ENCODE measurements around the gene CMTM8.
"Not testable (repeated sequence)": the region's sequence is repeated elsewhere in the genome, so short reads cannot be mapped to it uniquely, and the experiment has no call there.

CMTM8 gene

GRCh38 chr3:32220006-32220405 is 18.5 kb upstream of the CMTM8 start:
- Histone ChIP-seq H3K4me1 (ENCODE audit: low read depth, poor library complexity, severe bottlenecking) (no peaks in the 10 kb centered on the region), H2AFZ (ENCODE audit: low read depth) (no peak overlapping the region), H3K27ac (no peak overlapping the region), H4K20me1 (ENCODE audit: insufficient read depth) (no peaks in the 10 kb centered on the region), H3K36me3 (ENCODE audit: insufficient read depth) (no peaks in the 10 kb centered on the region), H3K4me3 (IDR thresholded peaks at IDR 0.05; ENCODE audit: insufficient read depth, low read depth, low read length) (no peak overlapping the region), H3K4me2 (no peak overlapping the region), H3K79me2 (ENCODE audit: insufficient read depth, low read depth) (no peaks in the 10 kb centered on the region), H3K9ac (no peak overlapping the region), H3K27me3 (ENCODE audit: insufficient read depth, low read depth) (no peaks in the 10 kb centered on the region)
- no peak for TF ChIP-seq CTCF (conservative IDR thresholded peaks at IDR 0.05; ENCODE audit: low read depth, low read length)

- H3K4me1 ChIP-seq (ENCODE audit: low read depth, poor library complexity, severe bottlenecking), result no peaks in the 10 kb centered on the region
- no peak for TF ChIP-seq CTCF (conservative IDR thresholded peaks at IDR 0.05; ENCODE audit: low read depth, low read length)
- H2AFZ ChIP-seq (ENCODE audit: low read depth), result no peak overlapping the region
Measured at GRCh38 chr3:32222950-32223349, 15.5 kb upstream of the CMTM8 start.

GRCh38 chr3:32224016-32224516 is 14.4 kb upstream of the CMTM8 start:
- Histone ChIP-seq H2AFZ (ENCODE audit: low read depth) (no peak overlapping the region), H3K79me2 (ENCODE audit: insufficient read depth, low read depth) (no peaks in the 10 kb centered on the region), H3K4me3 (IDR thresholded peaks at IDR 0.05; ENCODE audit: insufficient read depth, low read depth, low read length) (no peak overlapping the region), H3K27me3 (ENCODE audit: insufficient read depth, low read depth) (no peaks in the 10 kb centered on the region), H3K4me1 (ENCODE audit: low read depth, poor library complexity, severe bottlenecking) (no peaks in the 10 kb centered on the region), H4K20me1 (ENCODE audit: insufficient read depth) (no peaks in the 10 kb centered on the region), H3K36me3 (ENCODE audit: insufficient read depth) (no peaks in the 10 kb centered on the region), H3K27ac (no peak overlapping the region), H3K4me2 (no peak overlapping the region), H3K9ac (no peak overlapping the region)
- TF ChIP-seq CTCF (conservative IDR thresholded peaks at IDR 0.05; ENCODE audit: low read depth, low read length), result no peak

More at GRCh38 chr3:32222950-32223349, 15.5 kb upstream of the CMTM8 start:
- Histone ChIP-seq H3K36me3 (ENCODE audit: insufficient read depth) (no peaks in the 10 kb centered on the region), H3K9ac (no peak overlapping the region), H3K27ac (no peak overlapping the region), H3K27me3 (ENCODE audit: insufficient read depth, low read depth) (no peaks in the 10 kb centered on the region), H3K4me2 (no peak overlapping the region), H4K20me1 (ENCODE audit: insufficient read depth) (no peaks in the 10 kb centered on the region), H3K4me3 (IDR thresholded peaks at IDR 0.05; ENCODE audit: insufficient read depth, low read depth, low read length) (no peak overlapping the region), H3K79me2 (ENCODE audit: insufficient read depth, low read depth) (no peaks in the 10 kb centered on the region)

- Histone ChIP-seq H4K20me1 (ENCODE audit: insufficient read depth) (no peaks in the 10 kb centered on the region), H2AFZ (ENCODE audit: low read depth) (no peak overlapping the region), H3K27me3 (ENCODE audit: insufficient read depth, low read depth) (no peaks in the 10 kb centered on the region), H3K9ac (no peak overlapping the region), H3K4me3 (IDR thresholded peaks at IDR 0.05; ENCODE audit: insufficient read depth, low read depth, low read length) (no peak overlapping the region), H3K36me3 (ENCODE audit: insufficient read depth) (no peaks in the 10 kb centered on the region), H3K4me1 (ENCODE audit: low read depth, poor library complexity, severe bottlenecking) (no peaks in the 10 kb centered on the region), H3K4me2 (no peak overlapping the region), H3K79me2 (ENCODE audit: insufficient read depth, low read depth) (no peaks in the 10 kb centered on the region), H3K27ac (no peak overlapping the region)
- TF ChIP-seq CTCF (conservative IDR thresholded peaks at IDR 0.05; ENCODE audit: low read depth, low read length), result no peak
Measured at GRCh38 chr3:32226875-32227500, 11.5 kb upstream of the CMTM8 start.

- H2AFZ ChIP-seq (ENCODE audit: low read depth); H3K27me3 ChIP-seq (ENCODE audit: insufficient read depth, low read depth); H3K27ac ChIP-seq; H3K36me3 ChIP-seq (ENCODE audit: insufficient read depth); H3K4me2 ChIP-seq; H3K79me2 ChIP-seq (ENCODE audit: insufficient read depth, low read depth); H3K4me1 ChIP-seq (ENCODE audit: low read depth, poor library complexity, severe bottlenecking); H3K4me3 ChIP-seq (IDR thresholded peaks at IDR 0.05; ENCODE audit: insufficient read depth, low read depth, low read length); H3K9ac ChIP-seq; H4K20me1 ChIP-seq (ENCODE audit: insufficient read depth): not testable (repeated sequence)
Measured at GRCh38 chr3:32228743-32229142, 9.7 kb upstream of the CMTM8 start.

Measured in KMS-11 (cell line).